Ureter (tissue), 1 donor: ENCODE data around the gene COPZ1. TPM values are rescaled to one million over a fixed set of nuclear protein-coding genes. Genes with fewer than 3 reads are reported as not detected.
A peak's percentile ranks its signal among the peaks of the same experiment; 100 is the strongest.

Source experiments
- DNase-seq: peaks from one replicate; pipeline ENCODE4 v3.0.0-alpha.2; 2020; ENCODE audit warnings: low spot score
- total RNA-seq: library from RNA; stranded (reverse); gene quantifications from one replicate; pipeline ENCODE4 v1.2.4, GENCODE V29; 2023
- donor health status: DM: yes; HTN: yes; CAD: no.

The COPZ1 gene
- total RNA-seq, 1 donor from 2014 or later: 116 TPM

GRCh38 chr12:54358191-54358944 lies 33.4 kb downstream of the COPZ1 start:
- DNase-seq: no peak

- peak; percentile 97 for DNase-seq
Observed at GRCh38 chr12:54358945-54359761, 34.2 kb downstream of the COPZ1 start.

- no peak for DNase-seq
Observed at GRCh38 chr12:54359762-54360351, 34.9 kb downstream of the COPZ1 start.

- DNase-seq: peak; percentile 67
Observed at GRCh38 chr12:54360717-54361456, 36.0 kb downstream of the COPZ1 start.

GRCh38 chr12:54363047-54363446 lies 38.1 kb downstream of the COPZ1 start:
- DNase-seq: no peak

- no peak for DNase-seq
Observed at GRCh38 chr12:54363618-54364017, 38.7 kb downstream of the COPZ1 start.

- no peak for DNase-seq
Observed at GRCh38 chr12:54364413-54364812, 39.5 kb downstream of the COPZ1 start, which contains the start of gene GPR84. Gene GPR84, minus strand, starts transcription at chr12:54364486. Its CDS starts 635 bp downstream, at chr12:54363851.

- no peak for DNase-seq
Observed at GRCh38 chr12:54368025-54368708, 43.2 kb downstream of the COPZ1 start.

GRCh38 chr12:54368709-54369596 lies 44.0 kb downstream of the COPZ1 start:
- DNase-seq: peak; percentile 92

GRCh38 chr12:54369597-54370131 lies 44.7 kb downstream of the COPZ1 start:
- no peak for DNase-seq

- DNase-seq: peak; percentile 80
Observed at GRCh38 chr12:54370171-54370730, 45.3 kb downstream of the COPZ1 start.

GRCh38 chr12:54371328-54372112 lies 46.6 kb downstream of the COPZ1 start:
- DNase-seq: peak; percentile 75

GRCh38 chr12:54372113-54372806 lies 47.3 kb downstream of the COPZ1 start:
- no peak for DNase-seq

GRCh38 chr12:54373649-54374561 lies 49.0 kb downstream of the COPZ1 start:
- DNase-seq: no peak

- DNase-seq: no peak
Observed at GRCh38 chr12:54374562-54375258, 49.8 kb downstream of the COPZ1 start.

- DNase-seq: no peak
Observed at GRCh38 chr12:54375259-54375579, 50.3 kb downstream of the COPZ1 start.

- DNase-seq: no peak
Observed at GRCh38 chr12:54376596-54376995, 51.7 kb downstream of the COPZ1 start.
